Neural crest cell (in vitro differentiated cells): ENCODE results near the gene PON3. TPM values are rescaled to one million over a fixed set of nuclear protein-coding genes. Genes with fewer than 3 reads are reported as not detected.

ENCODE experiments used
- DNase-seq: peaks from one replicate; pipeline ENCODE4 v3.0.0; 2021; ENCODE audit warnings: low read depth, mixed read lengths, low spot score
- H3K27ac Mint-ChIP-seq: one replicate; pipeline ENCODE4 v1.8.0; 2021; ENCODE audit warnings: mild to moderate bottlenecking, mixed read lengths; ENCODE audit not compliant: unreplicated experiment
- H3K27me3 Mint-ChIP-seq: 2 replicates; pipeline ENCODE4 v1.8.0; 2021; ENCODE audit warnings: low read depth, mild to moderate bottlenecking, mixed read lengths
- H3K36me3 Mint-ChIP-seq: 2 replicates; pipeline ENCODE4 v1.8.0; 2021; ENCODE audit warnings: low read depth, mild to moderate bottlenecking, mixed read lengths
- H3K4me1 Mint-ChIP-seq: 2 replicates; pipeline ENCODE4 v1.8.0; 2021; ENCODE audit warnings: mixed read lengths
- H3K4me3 Mint-ChIP-seq: one replicate; pipeline ENCODE4 v1.8.0; 2021; ENCODE audit warnings: mild to moderate bottlenecking, mixed read lengths
- H3K9me3 Mint-ChIP-seq: 2 replicates; pipeline ENCODE4 v1.8.0; 2021; ENCODE audit warnings: mixed read lengths
- total RNA-seq: library from RNA; stranded (reverse); gene quantifications from 2 replicates; pipeline ENCODE4 v1.2.1, GENCODE V29; 2021
- TF ChIP-seq, protein P1 (sequence below): fragments of 200-600 bp; sonication (generic); conservative IDR thresholded peaks from 2 replicates; pipeline ENCODE4 v1.5.0; 2021; ENCODE audit warnings: antibody characterized with exemption, mild to moderate bottlenecking

PON3 gene
- total RNA-seq, 1 donor from 2014 or later: not detected

DNA sequence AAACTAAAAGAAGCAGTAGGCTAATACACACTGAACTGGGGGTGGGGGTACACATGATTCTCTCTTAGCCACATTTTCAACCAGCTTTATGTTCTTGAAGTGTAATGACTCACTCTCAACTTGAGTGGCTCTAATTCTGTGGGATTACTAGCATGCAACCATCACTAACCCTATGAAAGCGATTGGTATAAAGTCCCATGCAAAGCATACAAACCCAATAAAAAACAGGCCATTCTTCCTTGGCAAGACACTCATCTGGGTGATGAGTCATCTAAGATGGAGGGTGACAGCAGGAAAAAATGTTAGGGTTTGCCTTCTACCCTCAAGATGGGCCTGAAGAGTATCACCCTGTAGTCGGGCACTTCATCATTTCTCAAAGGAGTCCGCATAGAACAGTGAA, 14.9 kb upstream of the PON3 start:
- TF ChIP-seq, protein P1, sequence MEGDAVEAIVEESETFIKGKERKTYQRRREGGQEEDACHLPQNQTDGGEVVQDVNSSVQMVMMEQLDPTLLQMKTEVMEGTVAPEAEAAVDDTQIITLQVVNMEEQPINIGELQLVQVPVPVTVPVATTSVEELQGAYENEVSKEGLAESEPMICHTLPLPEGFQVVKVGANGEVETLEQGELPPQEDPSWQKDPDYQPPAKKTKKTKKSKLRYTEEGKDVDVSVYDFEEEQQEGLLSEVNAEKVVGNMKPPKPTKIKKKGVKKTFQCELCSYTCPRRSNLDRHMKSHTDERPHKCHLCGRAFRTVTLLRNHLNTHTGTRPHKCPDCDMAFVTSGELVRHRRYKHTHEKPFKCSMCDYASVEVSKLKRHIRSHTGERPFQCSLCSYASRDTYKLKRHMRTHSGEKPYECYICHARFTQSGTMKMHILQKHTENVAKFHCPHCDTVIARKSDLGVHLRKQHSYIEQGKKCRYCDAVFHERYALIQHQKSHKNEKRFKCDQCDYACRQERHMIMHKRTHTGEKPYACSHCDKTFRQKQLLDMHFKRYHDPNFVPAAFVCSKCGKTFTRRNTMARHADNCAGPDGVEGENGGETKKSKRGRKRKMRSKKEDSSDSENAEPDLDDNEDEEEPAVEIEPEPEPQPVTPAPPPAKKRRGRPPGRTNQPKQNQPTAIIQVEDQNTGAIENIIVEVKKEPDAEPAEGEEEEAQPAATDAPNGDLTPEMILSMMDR: no peak
- no peaks in the 10 kb centered on the region for H3K9me3 Mint-ChIP-seq

DNA sequence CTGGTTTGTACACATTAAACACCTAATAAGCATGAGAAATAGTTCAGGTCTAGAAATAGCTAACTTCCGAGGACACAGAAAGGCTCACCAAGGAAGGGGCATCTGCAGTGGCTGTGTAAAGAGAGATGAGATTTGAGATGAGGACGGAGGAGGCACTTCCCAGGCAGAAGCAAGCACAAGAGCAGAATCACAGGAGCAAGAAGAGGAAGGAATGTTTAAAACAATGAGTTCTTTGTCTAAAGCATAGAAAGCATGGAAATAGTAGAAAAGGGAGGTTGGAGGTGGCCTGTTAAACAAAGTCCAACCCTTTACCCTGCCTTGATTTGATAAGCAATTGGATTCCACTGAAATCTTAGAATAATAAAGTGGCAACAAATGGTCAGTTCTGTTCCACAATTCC, 11.6 kb upstream of the PON3 start:
- no peak for DNase-seq
- H3K9me3 Mint-ChIP-seq: no peaks in the 10 kb centered on the region
- H3K4me1 Mint-ChIP-seq: peaks cover 19% of the 10 kb centered on the region
- no peaks in the 10 kb centered on the region for H3K27me3 Mint-ChIP-seq
- peaks cover 28% of the 10 kb centered on the region for H3K36me3 Mint-ChIP-seq
- H3K27ac Mint-ChIP-seq: peak overlapping the region; percentile 0
- TF ChIP-seq, protein P1: no peak
- H3K4me3 Mint-ChIP-seq: no peak overlapping the region

More for the DNA sequence above, 14.9 kb upstream of the PON3 start:
- Mint-ChIP-seq H3K27me3 (no peaks in the 10 kb centered on the region), H3K4me3 (no peak overlapping the region), H3K36me3 (peaks cover 30% of the 10 kb centered on the region), H3K27ac (no peak overlapping the region), H3K4me1 (peaks cover 12% of the 10 kb centered on the region)
- no peak for DNase-seq

DNA sequence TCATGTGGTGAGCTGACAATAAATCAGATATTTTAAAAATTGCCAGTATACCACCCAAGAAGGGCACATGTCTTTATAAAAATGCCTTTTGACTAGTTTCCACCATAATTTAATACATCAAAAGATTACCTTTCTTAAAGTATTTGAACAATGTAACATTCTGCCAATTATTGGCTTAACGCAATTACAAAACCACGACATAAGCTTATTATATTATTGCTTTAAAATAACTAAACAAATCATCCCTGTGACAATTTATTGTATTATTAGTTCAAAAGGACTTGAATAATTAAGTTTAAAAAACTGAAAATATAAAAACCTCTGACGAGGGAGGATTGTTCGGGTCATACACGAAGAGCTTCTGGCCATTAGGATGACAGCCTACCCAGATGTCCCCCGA, 9.6 kb upstream of the PON3 start:
- Mint-ChIP-seq H3K27ac (no peak overlapping the region), H3K9me3 (no peaks in the 10 kb centered on the region), H3K4me1 (peaks cover 19% of the 10 kb centered on the region), H3K27me3 (no peaks in the 10 kb centered on the region), H3K4me3 (no peak overlapping the region), H3K36me3 (peaks cover 25% of the 10 kb centered on the region)
- DNase-seq: no peak
- TF ChIP-seq, protein P1: no peak

- no peak for DNase-seq
- no peaks in the 10 kb centered on the region for H3K9me3 Mint-ChIP-seq
- H3K27me3 Mint-ChIP-seq: no peaks in the 10 kb centered on the region
- H3K4me1 Mint-ChIP-seq: peaks cover 19% of the 10 kb centered on the region
- TF ChIP-seq, protein P1: no peak
- H3K36me3 Mint-ChIP-seq: peaks cover 21% of the 10 kb centered on the region
- no peak overlapping the region for H3K4me3 Mint-ChIP-seq
- H3K27ac Mint-ChIP-seq: no peak overlapping the region
These were observed 9.0 kb upstream of the PON3 start for GRCh38 chr7:95405208-95405607.

DNA sequence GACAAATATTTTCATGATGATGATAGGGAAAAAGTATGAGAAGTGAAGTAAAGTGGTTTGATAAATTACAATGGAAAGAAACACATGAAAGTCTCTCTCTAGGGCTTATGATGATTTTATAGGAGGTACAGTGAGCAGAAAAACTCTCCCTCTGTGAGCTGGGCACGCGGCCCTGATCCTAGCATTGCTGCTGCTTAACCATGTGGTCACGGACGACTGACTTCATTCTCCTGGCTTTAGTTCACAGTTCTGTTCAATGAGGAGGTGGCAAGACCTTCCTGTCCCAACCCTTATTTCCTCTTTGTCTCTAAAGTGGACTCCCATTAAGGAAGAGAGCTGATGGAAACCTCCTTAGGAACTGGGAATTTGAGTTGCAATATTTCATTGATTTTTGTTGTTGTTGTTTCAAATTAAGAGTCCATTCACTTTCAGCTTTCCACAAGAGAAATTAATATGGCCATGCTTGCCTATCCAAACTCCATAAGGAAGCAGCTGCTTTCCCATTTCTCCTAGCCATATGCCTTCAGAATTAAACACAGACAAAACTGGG, 8.2 kb upstream of the PON3 start:
- H3K4me3 Mint-ChIP-seq: no peak overlapping the region
- TF ChIP-seq, protein P1: no peak
- H3K27me3 Mint-ChIP-seq: no peaks in the 10 kb centered on the region
- peaks cover 19% of the 10 kb centered on the region for H3K4me1 Mint-ChIP-seq
- H3K27ac Mint-ChIP-seq: no peak overlapping the region
- no peaks in the 10 kb centered on the region for H3K9me3 Mint-ChIP-seq
- peaks cover 17% of the 10 kb centered on the region for H3K36me3 Mint-ChIP-seq
- DNase-seq: no peak
